ENCODE measurements around the gene EFTUD2.

GRCh38 chr17:44898768-44899073 lies 524 bp downstream of the EFTUD2 start:
- no peak for TF ChIP-seq POLR2A (IDR thresholded peaks at IDR 0.05; ENCODE audit: low read depth, low read length)
- no peak for TF ChIP-seq POLR2AphosphoS5 (IDR thresholded peaks at IDR 0.05; ENCODE audit: low read depth, low read length)
